IPS-NIHi7 (cell line): ENCODE data around the gene RAD52.
"Not testable (repeated sequence)": the region's sequence is repeated elsewhere in the genome, so short reads cannot be mapped to it uniquely, and the experiment has no call there.

Source experiments
- DNase-seq: peaks from one replicate; pipeline ENCODE4 v3.0.0; 2012; ENCODE audit warnings: mixed read lengths; ENCODE audit errors: extremely low spot score

The RAD52 gene

GRCh38 chr12:967641-968040 is 18.1 kb upstream of the RAD52 start:
- no peak for DNase-seq

DNA sequence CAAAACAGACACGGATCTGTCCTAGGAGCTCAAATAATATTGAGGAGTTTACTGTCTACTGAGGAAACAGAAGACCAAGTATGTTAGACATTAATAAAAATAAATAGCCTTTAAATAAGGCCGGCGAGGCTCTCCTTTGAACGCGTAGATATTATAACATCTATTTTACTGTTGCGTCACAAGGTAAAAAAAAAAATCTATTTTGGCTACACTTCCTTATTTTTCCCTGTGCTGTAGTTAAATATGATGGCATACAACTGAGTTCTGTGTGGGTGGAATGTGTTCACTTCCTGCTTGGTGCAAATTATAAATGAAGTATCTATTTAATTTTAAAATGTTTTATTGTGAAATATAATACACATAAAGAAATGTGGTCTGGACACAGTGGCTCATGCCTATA is 17.2 kb upstream of the RAD52 start:
- DNase-seq: no peak

GRCh38 chr12:958588-959123 is 9.2 kb upstream of the RAD52 start:
- no peak for DNase-seq

- no peak for DNase-seq
Measured at GRCh38 chr12:955939-956338, 6.4 kb upstream of the RAD52 start.

- no peak for DNase-seq
Measured at GRCh38 chr12:954741-955140, 5.2 kb upstream of the RAD52 start.

DNA sequence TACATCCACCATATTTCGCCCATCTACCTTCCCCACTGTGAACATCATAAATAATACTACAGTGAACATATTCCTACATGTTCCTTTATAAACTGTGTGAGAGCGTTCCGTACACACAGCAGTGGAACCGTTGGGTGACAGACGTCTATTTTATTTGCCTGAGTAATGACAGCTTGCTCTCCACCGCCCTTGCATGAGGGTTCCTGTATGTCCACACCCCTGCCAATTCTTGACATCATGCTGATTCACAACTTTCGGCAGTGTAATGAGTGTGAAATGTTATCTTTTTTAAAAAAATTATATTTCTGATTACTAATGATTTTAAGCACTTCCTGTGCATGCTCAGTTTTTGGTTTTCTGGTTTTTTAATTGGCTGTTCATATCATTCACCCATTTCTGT is 4.3 kb upstream of the RAD52 start:
- no peak for DNase-seq

- no peak for DNase-seq
Measured at GRCh38 chr12:951176-951575, 1.7 kb upstream of the RAD52 start.

DNA sequence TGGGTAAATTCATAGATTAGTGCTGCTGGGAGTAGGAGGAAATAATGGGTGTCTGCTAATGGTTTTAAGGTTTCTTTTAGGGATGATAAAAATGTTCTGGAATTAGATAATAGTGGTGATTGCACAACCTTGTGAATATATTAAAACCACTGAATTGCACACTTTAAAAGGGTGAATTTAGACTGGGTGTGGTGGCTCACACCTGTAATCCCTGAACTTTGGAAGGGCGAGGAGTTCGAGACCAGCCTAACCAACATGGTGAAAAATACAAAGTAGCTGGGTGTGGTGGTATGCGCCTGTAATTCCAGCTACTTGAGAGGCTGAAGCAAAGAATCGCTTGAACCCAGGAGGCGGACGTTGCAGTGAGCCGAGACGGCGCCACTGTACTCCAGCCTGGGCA is 1.3 kb downstream of the RAD52 start:
- DNase-seq: no peak

DNA sequence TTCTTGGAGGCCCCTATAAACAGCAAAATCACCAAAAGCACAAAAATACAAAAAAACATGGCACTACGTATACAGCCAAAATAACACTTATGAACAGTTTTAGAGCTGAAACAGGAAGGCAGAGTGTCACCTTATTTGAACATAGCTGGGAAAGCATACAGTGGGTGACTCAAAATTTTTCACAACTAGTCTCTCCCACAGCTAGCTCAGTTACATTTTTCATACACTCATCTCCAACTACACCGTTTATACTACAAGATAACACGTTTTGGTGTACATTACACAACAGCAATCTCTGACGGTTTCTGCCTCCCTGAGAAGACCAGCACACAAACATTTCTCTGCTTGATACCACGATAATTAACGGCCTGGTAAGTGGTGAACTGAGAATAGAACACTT is 2.9 kb downstream of the RAD52 start:
- no peak for DNase-seq

- DNase-seq: no peak
Measured at GRCh38 chr12:946212-946611, 3.3 kb downstream of the RAD52 start.

GRCh38 chr12:944211-944610 is 5.3 kb downstream of the RAD52 start:
- DNase-seq: no peak

DNA sequence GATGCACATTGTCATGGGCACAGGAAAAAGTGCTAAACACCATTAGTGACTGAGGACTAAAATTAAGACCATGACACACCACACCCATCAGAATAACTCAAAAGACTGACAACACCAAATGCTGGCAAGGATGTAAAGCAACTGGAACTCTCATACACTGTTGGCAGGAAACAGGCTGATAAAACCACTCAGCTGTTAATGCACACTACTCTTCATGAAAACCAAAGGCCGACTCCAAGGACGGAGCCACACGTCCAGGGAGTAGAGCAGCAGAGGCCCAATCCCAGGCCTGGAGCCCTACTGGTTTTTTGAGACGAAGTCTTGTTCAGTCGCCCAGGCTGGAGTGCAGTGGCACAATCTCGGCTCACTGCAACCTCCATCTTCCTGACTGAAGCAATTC is 6.4 kb downstream of the RAD52 start:
- no peak for DNase-seq

DNA sequence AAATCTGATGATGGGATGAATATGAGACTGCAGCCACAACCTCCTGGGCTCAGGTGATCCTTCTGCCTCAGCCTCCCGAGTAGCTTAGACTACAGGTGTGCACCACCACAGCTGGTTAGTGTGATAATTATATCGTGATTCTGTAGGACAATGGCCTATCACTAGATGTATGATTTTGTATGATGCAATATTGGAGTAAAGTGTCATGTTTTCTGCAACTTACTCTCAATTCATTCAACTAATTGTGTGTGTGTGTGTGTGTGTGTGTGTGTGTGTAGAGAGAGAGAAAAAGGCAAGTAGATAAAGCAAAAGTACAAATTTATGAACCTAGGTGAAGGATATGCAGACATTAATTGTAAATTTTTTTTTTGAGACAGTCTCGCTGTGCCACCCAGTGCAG is 10.7 kb downstream of the RAD52 start:
- DNase-seq: no peak

GRCh38 chr12:936377-937345 is 12.8 kb downstream of the RAD52 start:
- DNase-seq: no peak

DNA sequence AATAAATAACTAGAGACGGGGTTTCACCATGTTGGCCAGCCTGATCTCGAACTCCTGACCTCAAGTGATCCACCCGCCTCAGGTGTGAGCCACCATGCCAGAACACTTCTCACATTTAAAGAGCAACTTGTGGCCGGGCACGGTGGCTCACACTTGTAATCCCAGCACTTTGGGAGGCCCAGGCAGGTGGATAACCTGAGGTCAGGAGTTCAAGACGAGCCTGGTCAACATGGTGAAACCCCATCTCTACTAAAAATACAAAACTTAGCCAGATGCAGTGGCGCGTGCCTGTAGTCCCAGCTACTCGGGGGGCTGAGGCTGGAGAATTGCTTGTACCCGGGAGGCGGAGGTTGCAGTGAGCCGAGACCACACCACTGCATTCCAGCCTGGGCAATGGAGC is 13.6 kb downstream of the RAD52 start:
- not testable (repeated sequence) for DNase-seq

DNA sequence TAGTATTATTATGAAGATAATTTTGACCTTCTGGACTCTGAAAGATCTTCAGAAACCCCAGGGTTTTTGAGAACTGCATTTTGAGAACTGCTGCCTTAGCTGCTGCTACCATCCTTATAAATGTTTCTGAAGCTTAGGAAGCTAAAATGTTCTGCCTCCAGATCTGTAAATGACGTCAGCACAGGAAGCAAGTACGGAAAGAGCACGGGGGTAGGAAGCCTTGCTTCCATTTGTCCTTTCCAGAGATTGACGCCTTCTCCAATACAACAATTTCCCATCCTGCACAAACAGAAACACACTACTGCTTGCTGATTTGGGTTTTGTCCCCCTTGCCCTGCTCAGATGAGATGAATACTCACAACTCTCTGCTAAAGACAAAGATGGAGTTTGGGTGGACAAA is 17.9 kb downstream of the RAD52 start:
- DNase-seq: no peak

DNA sequence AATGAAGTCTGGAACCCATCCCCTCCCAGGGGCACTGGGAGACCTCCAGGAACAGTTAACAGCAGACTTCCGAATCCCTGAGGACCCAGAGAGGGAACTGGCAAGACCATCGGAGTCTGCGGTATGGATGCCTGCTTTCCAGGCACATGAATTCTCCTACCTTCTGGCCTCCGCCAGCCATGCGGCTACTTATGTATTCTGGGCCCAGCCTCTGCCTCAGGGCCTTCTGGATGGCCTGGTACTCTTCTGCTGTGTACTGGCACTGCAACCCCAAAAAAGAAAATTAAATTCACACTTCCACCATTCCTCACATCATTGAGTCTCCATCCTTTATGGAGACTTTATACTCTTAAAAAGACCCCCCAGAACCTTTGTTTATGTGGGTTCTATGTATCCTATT is 18.4 kb downstream of the RAD52 start:
- no peak for DNase-seq

GRCh38 chr12:926641-927040 is 22.9 kb downstream of the RAD52 start:
- DNase-seq: no peak

GRCh38 chr12:922285-922684 is 27.2 kb downstream of the RAD52 start:
- no peak for DNase-seq

DNA sequence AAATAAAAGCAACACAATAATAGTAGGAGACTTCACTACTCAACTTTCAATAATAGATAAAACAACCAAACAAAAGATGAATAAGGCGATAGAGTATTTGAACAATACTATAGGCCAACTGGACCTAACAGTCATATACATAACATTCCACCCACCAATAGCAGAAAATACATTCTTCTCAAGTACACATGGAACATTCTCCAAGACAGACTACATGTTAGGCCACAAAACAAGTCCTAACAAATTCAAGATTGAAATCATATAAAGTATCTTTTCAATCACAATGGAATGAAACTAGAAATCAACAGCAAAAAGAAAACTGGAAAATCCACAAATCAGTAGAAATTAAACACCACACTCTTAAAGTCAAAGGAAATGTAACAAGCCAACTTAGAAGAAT is 28.8 kb downstream of the RAD52 start:
- DNase-seq: no peak

- no peak for DNase-seq
Measured at GRCh38 chr12:916712-917445, 32.6 kb downstream of the RAD52 start.

- no peak for DNase-seq
Measured at GRCh38 chr12:916240-916639, 33.3 kb downstream of the RAD52 start.

DNA sequence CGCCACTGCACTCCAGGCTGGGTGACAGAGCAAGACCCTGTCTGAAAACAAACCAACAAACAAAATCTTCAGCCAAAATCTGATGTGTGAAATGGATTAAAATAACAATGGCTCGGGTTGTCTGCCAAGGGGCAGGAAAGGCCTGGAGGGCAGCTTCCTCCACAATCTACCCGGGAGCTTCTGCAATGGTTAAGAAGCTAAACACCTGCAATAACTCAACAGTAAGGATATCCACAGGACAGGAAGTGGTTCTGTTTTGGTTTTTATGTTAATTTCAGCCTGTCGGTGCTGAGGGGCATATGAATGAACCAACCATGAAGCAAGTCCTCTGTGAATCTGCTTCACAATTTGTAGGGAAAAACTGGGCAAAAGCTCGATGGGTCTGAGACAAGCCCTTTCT is 34.4 kb downstream of the RAD52 start:
- DNase-seq: no peak
